Colonic mucosa (tissue), 4 donors: ENCODE measurements around the gene RIOX2. TPM values are rescaled to one million over a fixed set of nuclear protein-coding genes. Genes with fewer than 3 reads are reported as not detected.

ENCODE experiments used
- DNase-seq: peaks from one replicate; pipeline ENCODE4 v3.0.0-alpha.2; 2020
- H3K27ac ChIP-seq: fragments of 200-600 bp; one replicate; pipeline ENCODE4 v1.8.0; 2021
- H3K27me3 ChIP-seq: fragments of 200-600 bp; one replicate; pipeline ENCODE4 v1.8.0; 2021
- H3K36me3 ChIP-seq: fragments of 200-600 bp; one replicate; pipeline ENCODE4 v1.8.0; 2021
- H3K4me1 ChIP-seq: fragments of 200-600 bp; one replicate; pipeline ENCODE4 v1.8.0; 2021; ENCODE audit warnings: mild to moderate bottlenecking
- H3K4me3 ChIP-seq: fragments of 200-600 bp; one replicate; pipeline ENCODE4 v1.8.0; 2021
- H3K9ac ChIP-seq, 2 donors: one replicate each; pipeline ENCODE4 v1.7.0; 2013; ENCODE audit warnings: control low read depth in 2 of 2, low read depth in 2 of 2, low read length in 2 of 2
- H3K9me3 ChIP-seq: fragments of 200-600 bp; one replicate; pipeline ENCODE4 v1.8.0; 2021
- CTCF ChIP-seq: fragments of 200-600 bp; IDR thresholded peaks from one replicate; pipeline ENCODE4 v1.8.0; 2022; ENCODE audit warnings: antibody characterized with exemption, mild to moderate bottlenecking
- intact Hi-C: fragments of 100-400 bp; cut with DNase I; formaldehyde crosslinking; loops from one replicate; pipeline ENCODE4 v1.14.1; 2022
- total RNA-seq, 2 donors: library from RNA; stranded (reverse); fragmentation: NEBNext Ultra II Directional in 1 of 2; extraction: Animal tissue kit (Norgen Biotek cat#: 25700) in 1 of 2; gene quantifications; one replicate each; pipeline ENCODE4 v1.2.1, GENCODE V29; 2021
- donor health status: healthy.
- donor health status: DM: no; HTN: no; CAD: no.
- donor health status: DM: no; HTN: no; CAD: no.

The RIOX2 gene
- total RNA-seq, 2 donors from 2014 or later = 17.6 to 21.9 TPM

DNA sequence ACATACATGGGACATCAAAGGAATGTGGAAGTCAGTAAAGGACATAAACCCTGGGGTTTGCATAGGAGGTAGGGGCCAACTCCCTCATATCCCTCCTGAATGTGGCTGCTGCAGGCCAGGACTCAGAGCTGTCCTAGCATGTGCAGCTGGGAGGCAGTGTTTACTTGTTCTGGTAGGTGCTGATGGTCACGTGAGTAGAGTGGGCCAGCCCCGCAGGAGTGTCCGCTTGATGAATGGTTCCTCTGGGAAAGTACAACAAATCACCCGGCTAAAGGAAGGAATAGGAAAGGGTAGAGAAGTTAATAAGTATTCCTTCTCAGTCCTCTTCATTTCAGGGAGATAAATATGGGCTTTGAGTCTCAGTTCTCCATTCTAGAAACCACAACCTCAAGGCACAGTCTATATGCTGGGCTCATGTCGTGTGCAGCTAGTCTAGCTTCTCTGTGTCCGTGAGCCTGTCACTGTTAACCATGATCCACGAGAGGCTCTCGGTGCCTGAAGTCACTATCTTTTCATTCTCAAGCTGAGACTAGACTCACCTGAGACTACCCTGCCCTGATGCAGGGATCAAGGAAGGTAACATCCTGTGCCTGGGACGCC, 17.9 kb downstream of the RIOX2 start:
- Histone ChIP-seq H3K36me3 (no peaks in the 10 kb centered on the region), H3K9me3 (no peaks in the 10 kb centered on the region), H3K27me3 (no peaks in the 10 kb centered on the region), H3K27ac (no peak overlapping the region), H3K9ac (no peak overlapping the region), H3K4me1 (no peaks in the 10 kb centered on the region), H3K4me3 (no peak overlapping the region)
- intact Hi-C loops = no loop called here
- TF ChIP-seq CTCF = no peak
- no peak for DNase-seq

GRCh38 chr3:97952872-97953271, 19.4 kb downstream of the RIOX2 start:
- H3K27me3 ChIP-seq = no peaks in the 10 kb centered on the region
- no peak overlapping the region for H3K9ac ChIP-seq
- no peaks in the 10 kb centered on the region for H3K4me1 ChIP-seq
- H3K27ac ChIP-seq = peak overlapping the region; percentile 28
- intact Hi-C loops = no loop called here
- no peak for TF ChIP-seq CTCF
- no peak for DNase-seq
- no peak overlapping the region for H3K4me3 ChIP-seq
- no peaks in the 10 kb centered on the region for H3K9me3 ChIP-seq
- H3K36me3 ChIP-seq = no peaks in the 10 kb centered on the region

DNA sequence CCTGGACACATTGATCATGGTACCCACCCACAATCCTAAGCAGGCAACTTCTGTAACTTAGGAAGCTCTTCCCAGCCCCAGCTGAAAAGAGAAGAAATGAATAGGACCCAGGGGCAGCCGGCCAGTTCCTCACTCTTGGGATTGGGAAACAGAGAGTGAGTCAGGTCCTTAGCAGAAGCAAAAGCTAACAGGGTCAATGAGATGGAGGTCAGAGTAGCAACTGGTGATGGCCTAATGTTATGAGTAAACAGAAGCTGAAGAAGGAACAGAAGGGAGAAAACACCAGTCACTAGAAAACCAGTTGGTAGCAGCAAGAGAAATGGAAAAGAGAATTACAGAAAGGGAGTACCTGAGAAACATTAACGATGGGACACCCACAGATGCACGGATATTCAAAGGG, 20.0 kb downstream of the RIOX2 start:
- intact Hi-C loops = no loop called here
- no peak overlapping the region for H3K9ac ChIP-seq
- H3K4me3 ChIP-seq = no peak overlapping the region
- H3K36me3 ChIP-seq = no peaks in the 10 kb centered on the region
- TF ChIP-seq CTCF = no peak
- H3K27ac ChIP-seq = peak overlapping the region; percentile 28
- DNase-seq = peak; percentile 40
- H3K4me1 ChIP-seq = no peaks in the 10 kb centered on the region
- H3K27me3 ChIP-seq = no peaks in the 10 kb centered on the region
- H3K9me3 ChIP-seq = no peaks in the 10 kb centered on the region

DNA sequence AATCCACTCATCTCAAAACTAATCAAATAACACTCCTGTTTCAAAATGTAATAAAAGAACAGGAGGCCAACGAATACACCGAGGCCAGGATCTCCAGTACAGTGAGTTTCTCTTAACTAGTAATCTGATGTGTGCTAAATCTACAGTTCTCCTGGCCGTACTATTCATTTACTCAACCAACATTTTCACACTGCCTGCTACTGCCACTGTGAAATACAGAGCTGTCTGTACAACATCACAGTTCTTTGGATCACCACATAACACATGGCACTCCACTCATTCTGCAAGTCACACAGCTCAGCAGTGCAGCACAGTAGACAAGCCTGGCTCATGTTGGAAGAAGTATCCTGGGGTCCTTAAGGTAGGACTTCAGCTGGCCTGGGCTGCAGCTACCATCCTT, 21.9 kb downstream of the RIOX2 start:
- DNase-seq = no peak

DNA sequence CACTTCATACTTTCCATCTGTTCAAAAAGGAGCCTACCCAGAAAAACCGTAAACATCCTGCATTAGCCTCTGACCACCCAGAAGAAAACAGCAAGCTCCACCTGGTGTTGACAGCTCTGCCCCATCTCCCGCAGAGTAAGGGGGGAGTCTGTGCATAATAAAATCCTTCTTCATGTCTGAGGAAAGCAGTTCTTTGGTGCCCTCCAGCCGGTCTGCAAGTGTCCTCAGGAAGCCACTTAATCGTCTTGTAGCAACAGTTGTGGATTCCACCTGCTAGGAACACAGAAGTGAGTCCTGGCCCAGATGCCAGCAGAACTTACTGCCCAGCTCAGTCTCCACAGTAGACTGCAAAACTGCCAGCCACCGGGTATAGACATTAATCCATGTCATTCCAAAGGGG, 22.5 kb downstream of the RIOX2 start:
- Histone ChIP-seq H3K9ac (no peak overlapping the region), H3K36me3 (no peaks in the 10 kb centered on the region), H3K27ac (no peak overlapping the region), H3K4me3 (no peak overlapping the region), H3K9me3 (no peaks in the 10 kb centered on the region), H3K27me3 (no peaks in the 10 kb centered on the region), H3K4me1 (no peaks in the 10 kb centered on the region)
- no peak for TF ChIP-seq CTCF
- intact Hi-C loops = loop anchor here (10.0 kb wide), 1 partner anchor 75 kb away; no protein-coding TSS in a partner anchor
- DNase-seq = no peak

More for the DNA sequence above, 21.9 kb downstream of the RIOX2 start:
- Histone ChIP-seq H3K27me3 (no peaks in the 10 kb centered on the region), H3K4me1 (no peaks in the 10 kb centered on the region), H3K4me3 (no peak overlapping the region), H3K9ac (no peak overlapping the region), H3K36me3 (no peaks in the 10 kb centered on the region), H3K27ac (no peak overlapping the region), H3K9me3 (no peaks in the 10 kb centered on the region)
- intact Hi-C loops = no loop called here
- no peak for TF ChIP-seq CTCF
